Measurements from ENCODE around the gene SEPTIN1. TPM values are rescaled to one million over a fixed set of nuclear protein-coding genes. Genes with fewer than 3 reads are reported as not detected.

SEPTIN1 gene
- total and polyA plus RNA-seq, 2 of the 13 experiments (the other 11 are each of a cell fraction or from before 2014, with no cell fraction given), result 0.18 to 0.67 TPM

- TF ChIP-seq FLYWCH1 (CRISPR knock-in tag; IDR thresholded peaks at IDR 0.05), result no peak
- peak; percentile 72 for TF ChIP-seq GABPB1 (CRISPR knock-in tag; IDR thresholded peaks at IDR 0.05)
- TF ChIP-seq, protein P1, sequence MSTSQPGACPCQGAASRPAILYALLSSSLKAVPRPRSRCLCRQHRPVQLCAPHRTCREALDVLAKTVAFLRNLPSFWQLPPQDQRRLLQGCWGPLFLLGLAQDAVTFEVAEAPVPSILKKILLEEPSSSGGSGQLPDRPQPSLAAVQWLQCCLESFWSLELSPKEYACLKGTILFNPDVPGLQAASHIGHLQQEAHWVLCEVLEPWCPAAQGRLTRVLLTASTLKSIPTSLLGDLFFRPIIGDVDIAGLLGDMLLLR (CRISPR knock-in tag; IDR thresholded peaks at IDR 0.05), result peak; percentile 95
- peak in 1 of 2 experiments; percentile 63; a peak in 2 of 4 replicates for TF ChIP-seq MAFK (conservative IDR thresholded peaks at IDR 0.05 in 1 of 2, IDR thresholded peaks at IDR 0.05 in 1 of 2; ENCODE audit: low read length in 2 of 2)
- TF ChIP-seq HMG20A (CRISPR knock-in tag; IDR thresholded peaks at IDR 0.05; ENCODE audit: borderline replicate concordance), result no peak
- no peak for TF ChIP-seq EZH2 (conservative IDR thresholded peaks at IDR 0.05; ENCODE audit: low read depth, low read length)
- TF ChIP-seq ZNF737 (CRISPR knock-in tag; IDR thresholded peaks at IDR 0.05; ENCODE audit: borderline replicate concordance), result peak; percentile 64; the same call in 1 of the 2 replicates
- no peak for TF ChIP-seq ZNF296 (CRISPR knock-in tag; conservative IDR thresholded peaks at IDR 0.05)
- TF ChIP-seq ZNF3 (CRISPR knock-in tag; IDR thresholded peaks at IDR 0.05), result no peak
- TF ChIP-seq ZNF282 (IDR thresholded peaks at IDR 0.05; ENCODE audit: partially characterized antibody), result no peak
- TF ChIP-seq PHF21A (CRISPR knock-in tag; IDR thresholded peaks at IDR 0.05), result peak; percentile 99
- TF ChIP-seq ZKSCAN1 (IDR thresholded peaks at IDR 0.05; ENCODE audit: low read length), result peak; percentile 56
- TF ChIP-seq ZNF782 (CRISPR knock-in tag; IDR thresholded peaks at IDR 0.05; ENCODE audit: borderline replicate concordance), result peak; percentile 91
- TF ChIP-seq SP4 (CRISPR knock-in tag; IDR thresholded peaks at IDR 0.05), result peak; percentile 97
- TF ChIP-seq NCOA2 (CRISPR knock-in tag; IDR thresholded peaks at IDR 0.05), result peak; percentile 49; the same call in 1 of the 2 replicates
- TF ChIP-seq, protein P2, sequence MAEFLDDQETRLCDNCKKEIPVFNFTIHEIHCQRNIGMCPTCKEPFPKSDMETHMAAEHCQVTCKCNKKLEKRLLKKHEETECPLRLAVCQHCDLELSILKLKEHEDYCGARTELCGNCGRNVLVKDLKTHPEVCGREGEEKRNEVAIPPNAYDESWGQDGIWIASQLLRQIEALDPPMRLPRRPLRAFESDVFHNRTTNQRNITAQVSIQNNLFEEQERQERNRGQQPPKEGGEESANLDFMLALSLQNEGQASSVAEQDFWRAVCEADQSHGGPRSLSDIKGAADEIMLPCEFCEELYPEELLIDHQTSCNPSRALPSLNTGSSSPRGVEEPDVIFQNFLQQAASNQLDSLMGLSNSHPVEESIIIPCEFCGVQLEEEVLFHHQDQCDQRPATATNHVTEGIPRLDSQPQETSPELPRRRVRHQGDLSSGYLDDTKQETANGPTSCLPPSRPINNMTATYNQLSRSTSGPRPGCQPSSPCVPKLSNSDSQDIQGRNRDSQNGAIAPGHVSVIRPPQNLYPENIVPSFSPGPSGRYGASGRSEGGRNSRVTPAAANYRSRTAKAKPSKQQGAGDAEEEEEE (CRISPR knock-in tag; IDR thresholded peaks at IDR 0.05; ENCODE audit: borderline replicate concordance), result no peak; the same call in 1 of the 2 replicates
- TF ChIP-seq ATF7 (IDR thresholded peaks at IDR 0.05), result peak; percentile 28; the same call in 1 of the 2 replicates
- TF ChIP-seq ATF7 (CRISPR knock-in tag; IDR thresholded peaks at IDR 0.05), result peak; percentile 76; the same call in 1 of the 2 replicates
- TF ChIP-seq GMEB2 (CRISPR knock-in tag; IDR thresholded peaks at IDR 0.05; ENCODE audit: low read depth), result no peak
- TF ChIP-seq ZNF331 (CRISPR knock-in tag; IDR thresholded peaks at IDR 0.05), result peak; percentile 55; the same call in 1 of the 2 replicates
- 0 out of 2 replicates have a peak, but pooled peaks have one; percentile 29 for TF ChIP-seq ZNF780A (CRISPR knock-in tag; IDR thresholded peaks at IDR 0.05)
- TF ChIP-seq ARHGAP35 (CRISPR knock-in tag; IDR thresholded peaks at IDR 0.05; ENCODE audit: borderline replicate concordance), result no peak; the same call in none of the 2 replicates
- TF ChIP-seq KDM6A (CRISPR knock-in tag; IDR thresholded peaks at IDR 0.05; ENCODE audit: low read depth), result no peak
- TF ChIP-seq, protein P3, sequence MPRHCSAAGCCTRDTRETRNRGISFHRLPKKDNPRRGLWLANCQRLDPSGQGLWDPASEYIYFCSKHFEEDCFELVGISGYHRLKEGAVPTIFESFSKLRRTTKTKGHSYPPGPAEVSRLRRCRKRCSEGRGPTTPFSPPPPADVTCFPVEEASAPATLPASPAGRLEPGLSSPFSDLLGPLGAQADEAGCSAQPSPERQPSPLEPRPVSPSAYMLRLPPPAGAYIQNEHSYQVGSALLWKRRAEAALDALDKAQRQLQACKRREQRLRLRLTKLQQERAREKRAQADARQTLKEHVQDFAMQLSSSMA (CRISPR knock-in tag; IDR thresholded peaks at IDR 0.05), result peak; percentile 84
- TF ChIP-seq SMC3 (IDR thresholded peaks at IDR 0.05; ENCODE audit: low read length), result peak; percentile 91
- TF ChIP-seq XBP1 (CRISPR knock-in tag; IDR thresholded peaks at IDR 0.05), result 0 out of 2 replicates have a peak, but pooled peaks have one; percentile 35
- peak; percentile 54; the same call in 1 of the 2 replicates for TF ChIP-seq SAFB2 (CRISPR knock-in tag; IDR thresholded peaks at IDR 0.05; ENCODE audit: borderline replicate concordance, low read depth)
- no peak for TF ChIP-seq EHMT2 (IDR thresholded peaks at IDR 0.05; ENCODE audit: borderline replicate concordance, low read depth, low read length)
These were observed 47.5 kb upstream of the SEPTIN1 start, which contains the start of gene DCTPP1 (continued) for GRCh38 chr16:30429678-30430427.
